HCT116 (cell line): ENCODE measurements around the gene TRERF1.

Source experiments
- CBX3 ChIP-seq: IDR thresholded peaks from 2 replicates; pipeline ENCODE4 v1.6.1; 2012; ENCODE audit warnings: low read depth
- TF ChIP-seq, protein P1 (sequence below): IDR thresholded peaks from 2 replicates; pipeline ENCODE4 v1.6.1; 2012

DNA sequence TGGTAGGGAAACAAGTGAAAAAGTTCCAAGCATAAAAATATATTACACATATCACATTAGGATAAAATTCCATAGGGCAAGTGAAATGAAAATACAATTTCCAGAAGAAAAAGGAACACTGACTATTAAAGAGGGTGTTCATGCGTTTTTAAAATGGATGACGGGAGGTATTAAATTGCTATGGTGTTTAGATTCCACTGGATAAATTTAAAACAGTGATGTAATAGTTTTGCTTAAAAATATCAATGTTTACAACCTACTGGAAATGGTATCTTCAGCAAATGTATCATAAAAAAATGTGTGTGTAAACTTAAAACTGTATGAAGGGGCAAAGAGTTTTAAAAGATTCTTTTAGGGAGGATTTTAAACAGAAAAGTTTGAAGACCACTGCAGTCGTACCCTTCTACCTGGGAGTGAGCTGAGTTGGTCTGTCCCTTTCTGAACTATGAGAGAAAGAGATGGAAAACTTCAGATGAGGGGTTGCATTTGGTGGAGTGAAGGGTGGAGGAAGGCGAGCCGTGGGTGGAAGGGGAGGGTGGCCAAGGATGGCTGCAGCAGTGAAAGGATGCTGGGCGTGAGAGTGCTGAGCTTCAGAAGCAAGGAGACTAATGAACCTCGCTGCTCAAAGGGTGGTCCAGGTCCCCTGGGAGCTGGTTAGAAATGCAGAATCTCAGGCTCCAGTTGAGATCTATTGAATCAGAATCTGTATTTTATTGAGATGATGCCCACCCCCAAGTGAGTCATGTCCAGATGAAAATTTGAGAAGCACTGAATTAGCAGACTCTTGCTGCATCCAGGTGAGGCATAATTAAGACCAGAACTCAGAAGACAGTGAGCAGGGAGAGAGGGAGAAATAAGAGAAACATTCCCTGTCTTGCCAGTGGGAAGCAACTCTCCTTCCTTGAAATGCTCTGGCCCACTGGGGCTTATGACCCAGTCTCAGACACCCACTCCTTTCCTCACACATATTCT, 179.6 kb downstream of the TRERF1 start:
- TF ChIP-seq, protein P1, sequence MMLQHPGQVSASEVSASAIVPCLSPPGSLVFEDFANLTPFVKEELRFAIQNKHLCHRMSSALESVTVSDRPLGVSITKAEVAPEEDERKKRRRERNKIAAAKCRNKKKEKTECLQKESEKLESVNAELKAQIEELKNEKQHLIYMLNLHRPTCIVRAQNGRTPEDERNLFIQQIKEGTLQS = no peak
- TF ChIP-seq CBX3 = no peak
